Activated T-cell treated with anti-CD3 and anti-CD28 coated beads for 24 hours (primary cell): ENCODE data around the gene ZBTB20.

Source experiments
- DNase-seq: peaks from one replicate; pipeline ENCODE4 v3.0.0-alpha.2; 2020; ENCODE audit warnings: low read depth

Gene ZBTB20

DNA sequence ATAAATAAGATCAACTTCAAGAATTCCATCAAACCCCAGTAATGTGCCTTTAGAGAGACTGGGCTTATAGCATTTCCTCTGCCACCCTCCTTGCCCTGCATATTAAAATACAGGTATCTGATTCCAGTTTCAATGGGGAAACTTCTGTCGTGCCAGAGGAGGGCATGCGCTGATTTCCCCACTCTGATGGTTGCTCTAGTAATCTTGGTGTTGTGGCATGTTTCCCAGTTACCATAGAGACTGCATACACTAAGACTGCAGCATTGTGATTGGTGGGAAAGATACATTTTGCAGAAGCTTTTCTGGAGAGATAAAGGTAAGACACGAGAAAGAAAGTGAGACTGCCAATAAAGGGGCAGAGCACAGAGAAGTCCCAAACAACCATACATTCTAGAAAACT lies 627.7 kb downstream of the ZBTB20 start:
- no peak for DNase-seq

DNA sequence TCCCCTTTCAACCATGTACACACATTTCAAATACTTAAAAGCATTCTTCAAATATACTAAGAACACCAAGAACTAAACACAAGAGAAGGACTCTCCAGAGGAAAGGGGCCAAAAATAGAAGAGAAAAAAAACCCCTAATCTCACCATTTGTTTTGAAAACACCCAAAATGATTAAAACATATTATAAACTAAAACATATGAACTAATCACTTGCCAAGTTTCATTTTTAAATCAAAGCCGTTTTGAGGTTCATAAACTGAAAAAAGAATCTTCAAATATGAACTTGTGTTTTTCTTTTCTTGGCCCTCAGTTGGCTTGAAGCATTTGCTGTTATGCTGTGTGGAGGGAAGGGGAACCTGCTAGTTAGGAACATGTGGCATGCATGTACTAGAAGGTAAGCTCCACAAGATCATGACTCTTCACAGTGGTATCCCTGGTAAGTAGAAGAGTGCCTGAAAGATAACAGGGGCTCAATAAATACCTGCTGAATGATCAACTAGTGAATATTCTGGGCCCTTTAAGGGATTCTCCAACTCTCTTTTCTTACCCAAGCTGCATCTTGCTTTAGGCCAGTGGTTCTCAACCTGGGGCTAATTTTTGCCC lies 628.8 kb downstream of the ZBTB20 start:
- no peak for DNase-seq

GRCh38 chr3:114510201-114510600 lies 636.9 kb downstream of the ZBTB20 start:
- no peak for DNase-seq

DNA sequence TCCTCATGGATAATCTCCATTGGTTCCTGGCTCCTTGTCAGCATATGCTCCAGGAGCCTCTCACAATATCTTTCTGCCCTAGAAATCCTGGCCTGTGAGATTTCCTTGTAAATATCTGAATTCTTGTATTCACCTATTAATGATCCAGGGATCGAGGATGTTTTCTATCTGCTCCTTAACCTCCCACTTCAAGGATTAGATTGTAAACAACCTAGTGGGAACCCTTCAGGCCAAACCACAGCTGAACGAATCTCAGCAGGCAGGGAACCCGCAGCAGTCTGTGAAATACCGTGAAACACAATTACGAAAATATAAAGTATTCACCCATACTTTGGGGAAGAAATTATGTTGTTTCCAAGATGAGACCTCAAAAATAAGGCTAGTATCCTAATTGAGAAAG lies 637.3 kb downstream of the ZBTB20 start:
- no peak for DNase-seq

- DNase-seq = no peak
Observed at GRCh38 chr3:114508976-114509375, 638.1 kb downstream of the ZBTB20 start.

GRCh38 chr3:114508208-114508607 lies 638.9 kb downstream of the ZBTB20 start:
- DNase-seq = no peak

DNA sequence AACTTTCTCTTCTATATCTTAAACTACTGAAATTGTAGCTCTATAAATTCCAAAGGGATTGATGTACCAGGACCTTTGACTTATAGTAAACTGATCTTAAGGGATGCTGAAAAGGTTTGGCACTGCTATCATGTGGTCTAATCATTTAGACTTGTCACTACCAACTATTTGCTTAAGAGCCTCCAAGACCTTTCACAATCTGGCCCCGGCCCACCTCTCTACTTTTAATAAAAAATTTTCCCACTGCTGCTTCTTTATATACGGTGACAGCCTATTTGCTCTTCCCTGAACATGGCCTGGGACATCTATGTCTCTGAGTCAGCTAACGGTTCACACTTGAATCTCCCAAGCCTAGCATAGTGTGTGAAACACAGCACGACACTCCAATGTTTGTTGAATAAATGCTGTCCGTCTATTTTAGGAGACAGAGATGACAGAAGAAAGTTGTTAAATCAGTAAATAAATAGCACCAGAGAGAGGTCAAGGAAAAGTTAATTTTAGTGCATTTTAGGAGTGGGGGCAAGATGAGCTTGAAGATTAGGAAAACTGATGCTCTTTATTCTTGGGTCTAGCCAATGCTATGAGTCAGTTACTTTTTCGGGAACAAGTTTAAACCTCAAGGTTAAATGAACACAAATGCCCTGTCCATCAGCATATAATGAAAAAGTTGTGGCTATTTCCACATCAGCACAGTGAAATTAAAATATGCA lies 640.3 kb downstream of the ZBTB20 start:
- no peak for DNase-seq

DNA sequence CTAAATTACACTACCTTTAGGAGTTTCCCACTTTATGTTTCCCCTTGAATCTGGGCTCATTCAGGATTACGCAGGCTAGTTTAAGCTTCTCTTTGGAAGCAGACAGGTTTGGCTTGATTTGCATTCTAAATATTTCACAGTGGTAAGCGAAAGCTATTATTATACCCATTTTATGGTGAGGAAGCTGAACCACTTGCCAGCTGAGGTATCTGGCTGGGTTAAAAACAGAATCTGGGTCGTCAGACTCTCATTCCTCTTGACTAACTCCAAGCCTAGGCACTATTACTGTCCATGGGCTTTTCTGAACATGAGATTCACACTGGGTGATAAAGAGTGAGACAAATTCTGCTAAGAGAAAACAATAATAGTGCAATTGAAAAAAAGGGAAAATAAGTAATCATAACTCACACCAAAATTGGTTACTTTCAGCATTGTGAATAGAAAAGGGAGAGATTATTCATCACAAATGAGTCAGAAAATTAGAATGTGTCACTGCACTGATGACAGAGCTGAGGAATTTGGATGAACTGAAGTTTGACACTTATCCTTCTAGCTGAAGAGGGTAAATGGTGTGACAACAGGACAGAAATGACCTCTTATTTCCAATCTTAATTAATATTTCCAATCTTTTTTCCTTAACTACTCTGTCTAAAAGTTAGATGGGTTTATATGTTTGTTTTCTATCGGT lies 642.0 kb downstream of the ZBTB20 start:
- DNase-seq = no peak

DNA sequence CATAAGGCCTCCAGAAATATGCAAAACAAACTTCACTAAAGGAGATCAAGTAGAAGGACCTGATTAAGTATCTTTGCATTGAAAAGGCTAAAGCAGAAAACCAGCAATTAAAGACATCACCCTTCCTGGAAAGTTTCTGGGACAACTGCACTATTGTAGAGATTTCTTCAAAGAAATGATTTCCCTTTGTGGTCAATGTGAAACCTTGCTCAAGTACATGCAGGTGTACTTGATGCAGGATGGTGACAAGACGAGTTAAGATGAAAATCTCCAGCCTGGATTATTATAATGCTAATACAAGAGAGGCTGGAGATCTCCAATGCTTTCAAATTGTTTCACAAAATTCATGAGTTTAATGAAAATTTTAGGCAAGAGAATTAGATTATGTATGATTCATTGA lies 644.9 kb downstream of the ZBTB20 start:
- no peak for DNase-seq

DNA sequence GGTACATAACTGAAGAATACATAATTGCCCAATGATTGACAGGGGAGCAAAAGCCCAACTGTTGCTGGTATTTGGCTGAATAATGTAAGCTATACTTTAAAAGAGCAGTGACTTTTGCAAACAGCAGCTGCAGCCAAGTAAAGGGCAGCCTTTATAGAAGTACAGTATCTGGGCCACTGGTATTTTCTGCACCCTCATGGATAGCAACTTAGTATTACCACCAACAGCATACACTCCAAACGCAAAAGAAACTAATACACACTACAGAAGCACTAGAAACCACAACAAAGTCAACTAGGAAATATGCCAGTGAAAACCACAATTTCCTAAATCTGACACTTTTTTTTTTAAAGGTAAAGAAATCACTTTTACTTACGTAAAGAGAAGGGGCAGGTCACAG lies 647.1 kb downstream of the ZBTB20 start:
- no peak for DNase-seq

GRCh38 chr3:114498539-114499370 lies 648.3 kb downstream of the ZBTB20 start:
- no peak for DNase-seq

DNA sequence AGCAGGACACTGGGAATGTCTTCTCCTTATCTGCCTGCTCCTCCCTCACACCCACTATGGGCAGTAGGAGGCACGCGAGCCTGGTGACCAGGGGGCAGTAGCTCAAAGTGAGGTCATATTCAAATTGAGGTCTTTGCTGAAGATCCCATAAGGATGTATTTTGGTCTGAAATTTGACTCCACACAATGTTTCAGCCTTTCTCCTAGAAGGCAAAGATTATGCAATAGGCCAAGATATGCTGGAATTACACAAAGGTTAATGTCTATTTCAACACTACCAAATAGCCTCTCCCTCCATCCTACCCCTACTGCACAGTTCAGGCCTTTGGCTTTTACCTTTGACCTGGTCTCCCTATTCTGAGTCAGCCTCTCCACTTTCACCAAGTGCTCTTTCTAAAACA lies 650.2 kb downstream of the ZBTB20 start:
- no peak for DNase-seq

DNA sequence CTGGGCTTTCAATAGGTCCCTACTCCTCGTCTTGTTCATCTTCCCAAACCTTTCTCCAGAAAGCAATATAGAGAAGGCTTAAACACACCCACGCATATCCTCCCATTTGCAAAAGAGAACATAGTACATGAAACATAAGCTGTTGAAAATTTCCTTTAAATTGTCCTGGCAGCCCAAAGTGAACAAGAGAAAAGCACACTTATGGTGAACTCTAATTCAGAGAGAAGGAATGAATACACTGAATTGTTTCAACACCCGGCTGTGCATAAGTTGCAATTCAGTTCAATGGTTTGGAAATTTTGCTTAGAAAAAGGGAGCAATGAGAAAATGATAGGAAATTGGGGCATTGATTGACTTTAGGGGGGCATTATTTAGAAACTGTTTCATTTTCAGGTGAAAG lies 650.6 kb downstream of the ZBTB20 start:
- no peak for DNase-seq

DNA sequence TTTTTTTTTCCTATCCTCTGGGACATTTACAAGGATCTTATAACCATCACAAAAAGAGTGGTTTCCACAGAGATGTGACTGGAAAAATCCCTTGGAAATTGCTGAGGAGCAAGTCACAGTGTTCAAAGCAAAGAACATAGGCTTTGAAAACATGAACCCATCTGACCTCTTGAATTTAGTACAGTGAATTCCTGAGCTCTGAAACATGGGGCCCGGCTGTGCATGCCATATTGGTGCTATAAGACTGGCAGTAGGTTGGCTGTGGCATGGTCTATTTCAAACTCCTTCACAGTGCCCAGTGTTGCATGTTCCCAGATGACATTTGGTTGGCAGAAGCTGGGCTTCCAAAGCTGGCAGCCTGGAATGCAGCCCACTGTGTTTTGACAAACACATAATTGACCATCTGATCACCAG lies 651.1 kb downstream of the ZBTB20 start:
- DNase-seq = no peak

GRCh38 chr3:114494498-114494897 lies 652.6 kb downstream of the ZBTB20 start:
- no peak for DNase-seq

DNA sequence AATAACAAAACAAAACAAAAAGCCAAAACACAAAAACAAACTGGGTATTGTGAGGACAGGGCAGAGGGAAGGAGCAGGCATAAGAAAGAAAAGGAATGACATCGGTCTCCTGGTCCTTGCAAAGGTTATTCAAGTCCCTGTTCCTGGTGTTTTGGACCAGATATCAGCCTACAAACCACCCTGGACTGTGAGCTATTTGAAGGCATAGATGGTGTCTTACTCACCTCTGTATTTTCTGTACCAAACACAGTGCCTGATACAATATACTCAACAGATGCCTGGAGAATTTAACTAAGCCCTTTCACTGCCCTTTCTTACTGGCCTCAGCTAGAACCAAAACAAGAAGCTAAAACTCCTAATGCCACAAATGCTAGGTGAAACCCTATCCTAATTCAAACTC lies 656.3 kb downstream of the ZBTB20 start:
- DNase-seq = no peak

- DNase-seq = no peak
Observed at GRCh38 chr3:114487502-114487901, 659.6 kb downstream of the ZBTB20 start.

GRCh38 chr3:114484919-114485318 lies 662.2 kb downstream of the ZBTB20 start:
- no peak for DNase-seq

DNA sequence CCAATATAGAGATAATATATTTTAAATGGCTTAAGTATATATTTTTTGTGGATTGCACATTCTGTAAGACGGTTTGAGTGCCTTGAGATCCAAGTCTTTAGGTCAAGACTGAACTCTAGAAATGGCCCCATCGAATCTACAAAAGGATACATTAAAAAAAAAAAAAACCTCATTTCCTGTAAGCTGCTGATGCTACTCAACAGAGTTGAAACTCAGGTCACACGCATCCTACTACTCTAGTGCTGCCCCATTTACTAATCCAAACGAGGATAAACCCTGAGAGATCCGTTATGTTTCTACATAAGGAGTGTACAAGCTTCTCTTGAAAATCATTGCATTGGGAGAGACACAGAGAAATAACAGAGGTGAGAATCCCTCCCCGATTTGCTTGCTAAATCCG lies 666.0 kb downstream of the ZBTB20 start:
- DNase-seq = no peak

DNA sequence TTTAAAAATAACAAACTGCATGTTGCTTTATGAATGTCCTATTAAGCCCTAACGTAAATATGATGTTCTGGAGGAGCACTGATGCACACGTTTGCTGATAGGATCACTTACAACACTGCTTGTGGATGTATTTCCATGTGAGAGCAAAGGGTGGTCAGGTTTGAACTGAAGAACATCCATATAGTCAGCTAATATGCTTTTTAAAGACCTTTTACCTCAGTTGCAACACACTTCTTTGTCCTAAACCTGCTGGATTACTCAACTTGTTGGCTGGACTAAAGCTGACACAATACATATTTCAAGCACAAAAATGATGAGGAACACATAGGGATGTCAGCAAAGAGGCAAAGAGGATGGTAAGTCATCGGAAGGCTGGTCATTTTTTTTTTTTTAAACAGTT lies 666.6 kb downstream of the ZBTB20 start:
- DNase-seq = no peak

DNA sequence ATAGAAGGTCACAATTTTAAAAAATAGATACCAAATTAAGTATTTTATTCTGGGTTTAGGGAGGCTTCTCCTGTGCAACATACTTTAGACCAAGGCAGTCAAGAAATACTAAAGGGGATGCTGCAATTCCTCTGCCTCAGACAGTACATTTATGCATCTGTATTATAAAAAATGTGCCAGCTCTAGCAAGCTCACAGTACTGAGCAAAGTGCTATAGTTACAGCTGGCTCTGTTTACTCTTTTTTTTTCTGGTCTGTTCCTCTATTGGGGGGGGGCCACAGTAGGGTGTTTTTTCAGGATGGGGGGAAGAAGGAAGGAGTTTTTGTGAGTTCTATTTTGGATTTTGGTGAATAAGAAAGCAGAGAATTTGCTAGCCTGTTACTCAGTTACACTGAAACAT lies 668.3 kb downstream of the ZBTB20 start:
- no peak for DNase-seq

DNA sequence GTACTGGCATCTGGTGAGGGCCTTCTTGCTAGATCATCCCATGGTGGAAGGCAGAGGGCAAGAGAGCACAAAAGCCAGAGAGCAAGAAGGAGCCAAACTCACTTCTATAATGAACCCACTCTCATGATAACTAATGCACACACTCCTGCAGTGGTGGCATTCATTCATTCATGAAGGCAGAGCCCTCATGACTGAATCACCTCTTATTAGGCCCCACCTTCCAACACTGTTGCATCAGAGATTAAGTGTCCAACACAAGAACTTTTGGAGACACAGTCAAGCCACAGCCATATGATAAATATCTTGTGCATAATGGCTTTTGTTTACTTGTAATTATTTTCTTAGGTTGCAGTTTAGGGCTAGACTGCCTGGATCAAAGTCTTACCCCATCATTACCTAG lies 670.6 kb downstream of the ZBTB20 start:
- no peak for DNase-seq

- no peak for DNase-seq
Observed at GRCh38 chr3:114471478-114471877, 675.6 kb downstream of the ZBTB20 start.
